ENCODE results near the gene NEBL.

DNA sequence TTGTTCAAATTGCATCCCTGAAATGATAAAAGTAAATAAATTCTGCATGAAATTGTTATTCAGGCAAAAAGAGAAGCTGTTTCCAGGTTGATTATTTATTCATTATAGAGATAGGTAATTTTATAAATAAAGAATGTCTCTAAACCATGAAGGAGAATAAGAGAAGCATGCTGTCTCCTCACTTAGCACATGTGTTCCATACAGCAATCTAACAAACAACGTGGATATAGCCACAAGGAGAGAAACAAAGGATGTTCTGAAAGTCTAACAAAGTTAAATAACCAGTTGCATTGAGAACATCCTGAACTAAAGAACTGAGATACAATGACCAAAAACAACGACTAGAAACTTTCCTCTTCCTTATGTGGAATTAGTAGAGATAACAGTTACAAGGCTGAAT is 50.8 kb downstream of the NEBL start:
- TF ChIP-seq, protein P1, sequence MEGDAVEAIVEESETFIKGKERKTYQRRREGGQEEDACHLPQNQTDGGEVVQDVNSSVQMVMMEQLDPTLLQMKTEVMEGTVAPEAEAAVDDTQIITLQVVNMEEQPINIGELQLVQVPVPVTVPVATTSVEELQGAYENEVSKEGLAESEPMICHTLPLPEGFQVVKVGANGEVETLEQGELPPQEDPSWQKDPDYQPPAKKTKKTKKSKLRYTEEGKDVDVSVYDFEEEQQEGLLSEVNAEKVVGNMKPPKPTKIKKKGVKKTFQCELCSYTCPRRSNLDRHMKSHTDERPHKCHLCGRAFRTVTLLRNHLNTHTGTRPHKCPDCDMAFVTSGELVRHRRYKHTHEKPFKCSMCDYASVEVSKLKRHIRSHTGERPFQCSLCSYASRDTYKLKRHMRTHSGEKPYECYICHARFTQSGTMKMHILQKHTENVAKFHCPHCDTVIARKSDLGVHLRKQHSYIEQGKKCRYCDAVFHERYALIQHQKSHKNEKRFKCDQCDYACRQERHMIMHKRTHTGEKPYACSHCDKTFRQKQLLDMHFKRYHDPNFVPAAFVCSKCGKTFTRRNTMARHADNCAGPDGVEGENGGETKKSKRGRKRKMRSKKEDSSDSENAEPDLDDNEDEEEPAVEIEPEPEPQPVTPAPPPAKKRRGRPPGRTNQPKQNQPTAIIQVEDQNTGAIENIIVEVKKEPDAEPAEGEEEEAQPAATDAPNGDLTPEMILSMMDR (tag by site-specific recombination; IDR thresholded peaks at IDR 0.05): no peak
- no peak for TF ChIP-seq ZNF707 (tag by site-specific recombination; IDR thresholded peaks at IDR 0.05)

All from HEK293 (cell line).